HG03469 (cell line): ENCODE measurements around the gene GABBR2.
A peak's percentile ranks its signal among the peaks of the same experiment; 100 is the strongest.
"Not testable (repeated sequence)": the region's sequence is repeated elsewhere in the genome, so short reads cannot be mapped to it uniquely, and the experiment has no call there.

Experiments
- ATAC-seq: cut with Tn5 transposase; IDR thresholded peaks from one replicate; pipeline ENCODE4 v1.9.1; 2021; ENCODE audit warnings: mild to moderate bottlenecking, moderate library complexity, moderate number of reproducible peaks; ENCODE audit not compliant: unreplicated experiment

The GABBR2 gene

DNA sequence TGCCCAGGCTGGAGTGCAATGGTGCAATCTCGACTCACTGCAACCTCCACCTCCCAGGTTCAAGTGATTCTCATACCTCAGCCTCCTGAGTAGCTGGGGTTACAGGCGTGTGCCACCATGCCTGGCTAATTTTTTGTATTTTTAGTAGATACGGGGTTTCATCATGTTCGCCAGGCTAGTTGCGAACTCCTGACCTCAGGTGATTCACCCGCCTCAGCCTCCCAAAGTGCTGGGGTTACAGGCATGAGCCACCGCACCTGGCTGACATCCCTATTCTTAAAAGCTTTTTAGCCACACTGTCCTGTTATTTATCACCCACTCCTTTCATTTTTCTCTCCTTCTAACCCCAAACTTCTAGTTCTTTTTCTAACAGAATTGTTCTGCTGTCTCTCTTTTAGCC is 425.6 kb downstream of the GABBR2 start:
- not testable (repeated sequence) for ATAC-seq

DNA sequence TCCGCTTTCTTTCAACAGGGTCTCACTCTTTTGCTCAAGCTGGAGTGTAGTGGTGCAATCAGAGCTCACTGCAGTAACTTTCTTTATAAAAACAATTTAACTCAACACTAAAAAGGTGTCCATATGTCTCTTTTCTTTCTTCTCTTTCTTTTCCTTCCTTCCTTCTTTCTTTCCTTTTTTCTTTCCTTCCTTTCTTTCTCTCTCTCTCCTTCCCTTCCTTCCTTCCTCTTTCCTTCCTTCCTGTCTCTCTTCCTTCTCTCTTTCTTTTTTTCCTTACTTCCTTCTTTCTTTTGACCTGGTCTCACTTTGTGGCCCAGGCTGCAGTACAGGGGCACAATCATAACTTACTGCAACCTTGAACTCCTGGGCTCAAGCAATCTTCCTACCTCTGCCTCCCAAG is 427.5 kb downstream of the GABBR2 start:
- ATAC-seq, result no peak

DNA sequence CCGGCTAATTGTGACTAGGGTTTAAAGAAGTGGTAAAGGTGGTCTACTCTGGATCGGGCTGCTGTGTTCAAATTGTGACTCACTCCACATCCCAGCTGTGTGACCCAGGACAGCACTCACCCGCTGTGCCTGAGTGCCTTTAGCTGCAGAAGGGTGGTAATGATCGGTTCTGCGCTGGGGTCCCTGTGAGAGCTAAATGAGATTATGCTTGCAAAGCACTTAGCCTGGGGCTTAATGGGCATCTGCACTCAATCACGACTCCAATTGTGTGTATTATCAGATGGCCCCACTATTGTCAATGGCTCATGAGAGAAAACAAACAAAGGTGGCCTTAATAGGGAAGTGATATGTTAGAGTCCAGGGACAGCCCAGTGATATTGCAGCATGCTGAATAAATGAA is 428.2 kb downstream of the GABBR2 start:
- ATAC-seq, result no peak

DNA sequence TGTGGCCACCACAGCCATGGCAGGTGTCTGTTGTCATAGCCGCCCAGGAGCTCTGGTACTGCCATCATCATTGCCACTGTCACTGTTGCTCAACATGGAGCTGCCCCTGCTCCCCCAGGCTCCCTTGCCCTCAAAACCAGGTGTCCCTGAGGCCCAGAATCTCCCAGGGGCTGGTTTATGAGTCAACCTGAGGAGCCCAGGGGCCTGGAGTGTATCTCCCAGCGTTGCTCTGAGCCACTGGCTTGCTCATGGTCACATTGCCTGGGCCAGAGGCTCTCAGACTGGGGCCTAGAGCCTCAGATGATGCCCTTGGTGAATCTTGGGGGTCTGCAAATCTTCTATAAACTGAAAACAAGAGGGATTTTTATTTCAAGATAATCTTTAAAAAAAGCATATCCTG is 428.6 kb downstream of the GABBR2 start:
- ATAC-seq, result no peak

DNA sequence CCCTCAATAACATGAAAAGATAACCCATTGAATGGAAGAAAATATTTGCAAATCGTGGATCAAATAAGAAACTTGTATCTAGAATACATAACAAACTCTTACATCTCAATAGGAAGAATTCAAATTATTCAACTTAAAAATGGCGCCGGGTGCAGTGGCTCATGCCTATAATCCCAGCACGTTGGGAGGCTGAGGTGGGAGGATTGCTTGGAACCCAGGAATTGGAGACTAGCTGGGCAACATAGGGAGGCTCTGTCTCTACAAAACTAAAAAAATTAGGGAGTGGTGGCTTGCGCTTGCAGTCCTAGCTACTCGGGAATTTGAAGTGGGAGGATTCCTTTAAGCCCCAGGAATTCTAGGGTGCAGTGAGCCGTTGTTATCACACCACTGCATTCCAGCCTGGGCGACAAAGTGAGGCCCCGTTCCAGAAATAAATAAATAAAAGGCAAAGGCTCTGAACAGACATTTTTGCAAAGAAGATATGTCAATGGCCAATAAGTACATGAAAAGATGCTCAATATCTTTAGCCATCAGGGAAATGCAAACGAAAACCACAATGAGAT is 431.7 kb downstream of the GABBR2 start:
- no peak for ATAC-seq

DNA sequence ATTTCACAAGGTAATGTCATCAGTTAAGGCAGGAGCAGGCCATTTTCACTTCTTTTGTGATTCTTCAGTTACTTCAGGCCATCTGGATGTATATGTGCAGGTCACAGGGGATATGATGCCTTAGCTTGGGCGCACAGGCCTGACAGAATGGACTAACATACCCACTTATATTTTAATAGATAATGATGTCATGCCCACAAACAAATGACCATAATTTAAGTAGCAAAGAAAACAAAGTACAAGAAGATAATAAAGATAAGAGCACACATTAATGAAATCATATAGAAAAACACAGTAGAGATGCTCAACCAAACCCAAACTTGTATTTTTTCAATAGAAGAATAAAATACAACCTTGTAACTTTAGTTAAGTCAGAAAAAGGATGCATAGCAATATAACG is 433.6 kb downstream of the GABBR2 start:
- ATAC-seq, result no peak

DNA sequence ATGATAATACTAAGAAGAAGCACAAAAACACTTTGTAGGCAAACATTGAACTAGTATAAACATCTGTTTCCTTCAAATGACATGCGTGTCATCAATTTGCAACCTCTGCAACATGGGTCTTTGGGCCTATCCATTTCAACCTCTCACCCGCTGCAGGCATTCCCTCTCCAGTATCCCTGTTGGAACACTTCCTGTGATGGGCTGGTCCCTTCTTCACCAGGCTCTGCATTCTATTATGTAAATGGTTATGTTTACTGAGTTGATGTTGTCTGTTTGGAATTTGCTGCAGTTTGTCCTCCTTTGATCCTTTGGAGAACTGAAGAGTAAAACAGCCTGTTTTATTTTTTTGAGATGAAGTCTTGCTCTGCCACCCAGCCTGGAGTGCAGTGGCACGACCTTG is 436.7 kb downstream of the GABBR2 start:
- no peak for ATAC-seq

DNA sequence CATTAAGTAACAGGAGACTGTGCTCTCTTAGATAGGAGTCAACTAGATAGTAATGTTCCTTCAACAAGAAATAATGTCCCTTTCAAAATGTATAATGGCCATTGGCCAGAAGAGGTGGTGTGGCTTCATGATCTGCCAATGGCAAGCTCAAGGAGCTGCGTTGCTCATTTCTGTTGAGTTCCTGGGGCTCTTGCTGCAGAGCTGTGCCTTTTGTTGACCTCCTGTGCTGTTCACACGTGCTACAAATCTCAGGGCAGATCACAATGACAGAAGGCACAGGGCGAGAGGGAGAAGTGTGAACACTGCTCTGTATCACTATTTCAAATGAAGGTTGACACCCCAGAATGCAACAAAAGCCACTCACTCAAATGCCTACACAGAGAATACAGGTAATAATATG is 437.3 kb downstream of the GABBR2 start:
- ATAC-seq, result no peak

DNA sequence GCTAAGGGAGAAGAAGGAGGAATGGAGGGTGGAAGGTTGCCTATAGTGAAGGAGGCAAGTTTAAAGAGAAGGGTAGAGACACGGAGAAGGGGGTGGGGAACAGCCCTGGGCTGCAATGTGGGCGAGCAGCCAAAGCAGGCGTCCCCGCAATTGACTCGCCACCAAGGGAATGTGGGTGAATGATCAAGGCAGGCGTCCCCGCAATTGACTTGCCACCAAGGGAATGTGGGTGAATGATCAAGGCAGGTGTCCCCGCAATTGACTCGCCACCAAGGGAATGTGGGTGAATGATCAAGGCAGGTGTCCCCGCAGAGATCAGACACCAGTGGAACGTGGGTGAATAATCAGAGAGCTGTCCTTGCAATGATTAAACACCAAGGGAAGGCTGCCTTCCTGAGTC is 438.5 kb downstream of the GABBR2 start:
- ATAC-seq, result not testable (repeated sequence)

DNA sequence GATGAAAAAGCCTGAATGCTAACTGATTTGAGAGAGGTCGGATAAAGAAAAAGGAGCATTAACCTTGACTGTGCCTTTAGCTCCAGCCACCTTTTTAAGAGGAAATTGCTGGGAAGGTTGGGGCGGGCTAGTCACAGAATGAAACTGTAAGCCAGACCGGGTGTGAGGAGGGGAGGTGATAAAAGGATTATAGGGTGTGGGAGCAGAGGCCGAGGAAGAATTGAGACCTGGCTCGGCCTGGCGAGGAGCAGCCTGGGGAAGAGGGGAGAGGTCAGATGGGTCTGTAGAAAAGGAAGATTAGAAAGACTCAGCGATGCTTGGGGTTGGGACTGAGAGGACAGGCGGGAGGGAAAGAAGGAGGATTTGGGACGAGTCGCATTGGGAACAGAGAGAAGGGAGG is 439.1 kb downstream of the GABBR2 start:
- not testable (repeated sequence) for ATAC-seq

DNA sequence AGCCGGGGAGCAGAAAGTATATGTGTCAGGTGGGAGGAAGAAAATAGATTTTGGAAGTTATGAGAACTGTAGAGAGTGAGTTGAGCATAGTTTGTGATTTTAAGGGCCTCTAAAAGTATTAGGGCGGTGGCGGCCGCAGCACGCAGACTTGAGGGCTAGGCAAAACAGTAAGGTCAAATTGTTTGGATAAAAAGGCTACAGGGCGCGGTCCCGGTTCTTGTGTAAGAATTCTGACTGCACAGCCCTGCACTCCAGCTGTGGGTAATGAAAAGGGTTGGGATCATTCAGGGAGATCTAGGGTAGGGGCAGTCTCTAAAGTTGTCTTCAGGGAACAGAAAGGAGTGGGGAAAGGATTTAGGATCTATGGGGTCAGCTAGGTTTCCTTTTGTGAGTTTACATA is 441.2 kb downstream of the GABBR2 start:
- ATAC-seq, result not testable (repeated sequence)

DNA sequence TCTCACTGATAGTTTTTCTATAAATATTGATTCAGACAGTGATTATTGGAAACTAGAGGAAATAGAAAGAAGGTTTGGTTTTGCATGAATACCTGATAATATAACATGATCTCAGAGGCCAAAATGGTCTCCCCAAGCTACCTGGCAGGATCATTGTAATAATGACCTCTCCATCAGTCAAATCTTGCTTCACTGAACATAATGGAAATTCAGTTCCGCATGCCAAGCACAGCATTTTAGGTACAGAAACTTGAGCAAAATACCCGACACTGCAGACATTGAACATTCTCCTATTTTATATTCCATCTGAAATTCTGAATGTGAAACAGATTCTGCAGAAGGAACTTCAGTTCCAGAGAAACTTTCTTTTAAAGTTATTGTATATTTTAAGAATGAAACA is 444.2 kb downstream of the GABBR2 start:
- no peak for ATAC-seq

DNA sequence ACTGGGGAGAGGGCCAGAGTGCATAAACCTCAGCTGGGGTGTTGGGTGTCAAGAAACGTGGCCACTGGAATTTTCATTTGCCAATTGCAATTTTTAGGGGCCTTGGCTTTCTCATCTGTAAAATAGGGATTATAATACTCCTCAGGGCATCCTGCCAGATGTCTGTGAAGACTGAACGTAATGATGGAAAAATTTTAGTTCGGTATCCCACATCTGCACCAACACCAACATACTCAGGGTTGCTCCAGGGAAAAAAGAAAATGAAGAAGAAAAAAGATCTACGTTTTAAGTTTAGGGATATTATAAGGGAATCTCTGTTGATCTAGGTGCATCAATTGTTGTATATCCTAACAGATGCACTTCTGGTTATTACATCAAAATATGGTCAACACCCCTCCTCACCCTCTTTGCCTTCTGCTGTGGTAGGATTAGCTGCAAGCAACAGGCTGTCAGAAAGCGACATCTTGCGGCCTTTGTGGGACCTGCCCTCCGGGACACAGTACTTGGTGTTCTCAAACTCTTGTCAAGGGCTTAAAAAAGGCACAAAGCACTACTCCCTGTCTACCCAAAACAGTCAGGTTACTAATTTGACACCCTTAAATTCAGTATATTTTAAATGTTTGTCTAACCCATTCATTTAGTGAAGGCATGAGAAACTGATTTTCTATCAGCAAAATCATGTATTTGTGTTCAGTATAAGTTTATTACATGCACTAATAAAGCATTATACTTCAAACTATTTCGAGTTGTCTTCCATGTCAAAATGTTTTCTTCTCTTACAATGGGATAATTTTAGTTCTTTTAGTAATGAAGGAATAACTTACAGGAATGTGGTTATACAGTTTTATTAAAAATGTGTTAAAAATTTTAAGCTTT is 445.0 kb downstream of the GABBR2 start:
- peak; percentile 54 for ATAC-seq

DNA sequence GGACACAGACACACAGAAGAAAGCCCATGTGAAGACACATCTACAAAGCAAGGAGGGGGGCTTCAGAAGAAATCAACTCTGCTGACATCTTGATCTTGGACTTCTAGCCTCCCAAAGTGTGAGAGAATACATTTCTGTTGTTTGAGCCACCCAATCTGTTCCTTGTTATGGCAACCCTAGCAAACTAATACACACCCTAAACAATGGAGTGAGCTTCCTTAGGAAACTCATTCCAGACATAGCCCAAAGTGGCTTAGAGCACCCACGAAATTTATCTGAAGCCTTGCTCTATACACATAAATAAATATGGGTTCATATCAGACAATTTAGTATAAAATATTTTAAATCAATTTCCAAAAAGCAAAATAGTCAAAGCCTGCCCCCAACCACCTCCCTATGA is 445.7 kb downstream of the GABBR2 start:
- ATAC-seq, result no peak

DNA sequence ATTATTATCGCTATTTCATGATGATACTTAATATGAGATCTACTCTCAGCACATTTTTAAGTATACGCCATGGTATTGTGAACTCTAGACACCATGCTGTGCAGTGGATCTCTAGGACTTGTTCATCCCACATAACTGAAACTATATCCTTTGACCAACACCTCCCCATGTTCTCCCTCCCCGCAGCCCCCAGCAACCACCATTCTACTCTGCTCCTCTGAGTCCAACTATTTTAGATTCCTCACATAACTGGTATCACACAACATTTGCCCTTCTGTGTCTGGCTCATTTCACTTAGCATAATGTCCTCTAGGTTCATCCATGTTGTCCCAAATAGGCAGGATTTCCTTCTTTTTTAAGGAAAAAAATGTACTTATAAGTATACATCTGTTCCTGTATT is 446.7 kb downstream of the GABBR2 start:
- no peak for ATAC-seq

DNA sequence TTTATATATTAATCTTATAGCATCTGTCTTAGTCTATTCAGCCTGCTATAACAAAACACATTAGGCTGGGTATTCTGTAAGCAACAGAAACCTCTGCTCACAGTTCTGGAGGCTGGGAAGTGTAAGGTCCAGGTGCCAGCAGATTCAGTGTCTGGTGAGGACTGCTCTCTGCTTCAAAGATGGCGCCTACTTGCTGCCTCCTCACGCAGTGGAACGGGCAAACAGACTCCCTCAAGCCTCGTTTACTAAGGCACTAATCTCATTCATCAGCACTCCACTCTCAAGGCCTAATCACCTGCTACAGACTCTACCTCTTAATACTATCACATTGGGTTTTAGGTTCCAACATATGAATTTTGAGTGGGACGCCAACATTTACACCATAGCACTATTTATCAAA is 448.1 kb downstream of the GABBR2 start:
- ATAC-seq, result no peak

DNA sequence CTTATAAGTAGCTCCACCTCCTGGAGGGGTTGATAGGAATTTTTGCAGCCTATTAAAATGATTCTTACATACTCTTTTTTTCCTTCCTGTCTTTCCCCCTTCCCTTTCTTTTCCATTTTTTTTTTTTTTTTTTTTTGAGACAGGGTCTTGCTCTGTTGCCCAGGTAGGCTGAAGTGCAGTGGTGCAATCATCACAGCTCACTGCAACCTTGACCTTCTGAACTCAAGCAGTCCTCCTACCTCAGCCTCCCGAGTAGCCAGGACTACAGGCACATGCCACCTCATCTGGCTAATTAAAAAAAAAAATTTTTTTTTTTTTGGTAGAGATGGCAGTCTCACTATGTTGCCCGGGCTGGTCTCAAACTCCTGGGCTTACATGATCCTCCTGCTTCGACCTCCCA is 448.9 kb downstream of the GABBR2 start:
- no peak for ATAC-seq

DNA sequence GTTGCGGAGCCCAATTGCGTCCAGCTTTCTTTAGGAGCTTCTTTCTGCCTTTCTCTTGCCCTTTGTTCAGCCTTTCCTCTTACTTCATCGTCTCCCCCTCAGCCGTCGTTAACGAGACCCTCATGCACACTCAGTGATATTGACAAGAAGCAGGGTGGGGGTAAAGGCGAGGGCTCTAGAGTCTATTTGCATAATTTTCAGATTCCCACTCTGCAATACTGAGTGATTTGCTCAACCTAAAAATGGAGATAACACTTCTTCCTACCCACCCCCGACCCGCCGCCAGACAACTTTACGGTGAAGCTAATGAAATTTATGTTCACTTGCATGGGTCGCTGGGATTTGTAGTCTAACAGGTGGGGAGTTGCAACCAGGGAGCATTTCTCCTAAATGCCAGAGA is 452.0 kb downstream of the GABBR2 start:
- no peak for ATAC-seq

DNA sequence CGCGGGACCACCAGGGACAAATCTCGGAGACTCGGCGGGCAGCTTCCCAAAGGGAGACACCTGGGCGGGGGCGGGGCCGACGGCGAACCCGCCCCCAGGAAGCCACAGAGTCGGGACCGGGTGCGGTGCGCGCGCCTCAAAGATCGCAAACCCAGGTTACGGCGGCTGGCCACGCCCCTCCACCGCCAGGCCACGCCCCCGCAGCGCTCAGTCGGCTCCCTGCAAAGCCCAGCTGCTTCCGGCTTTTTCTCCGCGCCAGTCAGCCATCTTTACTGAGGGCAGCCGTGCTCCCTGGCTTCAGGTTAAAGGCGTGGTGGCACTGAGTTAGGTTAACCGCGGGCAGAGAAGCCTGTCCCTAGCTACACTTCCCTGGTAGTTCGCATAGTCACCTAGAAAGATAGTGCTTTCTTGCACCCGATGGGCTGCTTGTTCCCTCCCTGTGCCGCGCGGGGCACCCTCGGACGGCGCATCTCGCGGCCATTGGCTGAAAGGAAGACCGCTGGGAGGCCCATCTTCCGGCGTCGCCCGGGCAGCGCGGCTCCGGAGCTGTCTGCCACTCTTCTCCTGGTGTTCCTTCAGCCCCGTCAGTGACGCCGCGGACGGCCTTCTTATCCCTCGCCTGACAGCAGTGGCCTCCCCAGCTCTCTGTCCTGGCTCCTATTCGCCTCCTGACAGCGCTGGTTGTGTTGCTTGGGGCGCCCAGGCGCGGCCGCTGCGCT is 453.0 kb downstream of the GABBR2 start, which contains the start of gene TBC1D2:
Gene TBC1D2 (minus strand): TSS at position 72 of the 719 bp plus-strand sequence. CDS start 108 bp downstream, outside the sequence.
- ATAC-seq, result peak; percentile 80

DNA sequence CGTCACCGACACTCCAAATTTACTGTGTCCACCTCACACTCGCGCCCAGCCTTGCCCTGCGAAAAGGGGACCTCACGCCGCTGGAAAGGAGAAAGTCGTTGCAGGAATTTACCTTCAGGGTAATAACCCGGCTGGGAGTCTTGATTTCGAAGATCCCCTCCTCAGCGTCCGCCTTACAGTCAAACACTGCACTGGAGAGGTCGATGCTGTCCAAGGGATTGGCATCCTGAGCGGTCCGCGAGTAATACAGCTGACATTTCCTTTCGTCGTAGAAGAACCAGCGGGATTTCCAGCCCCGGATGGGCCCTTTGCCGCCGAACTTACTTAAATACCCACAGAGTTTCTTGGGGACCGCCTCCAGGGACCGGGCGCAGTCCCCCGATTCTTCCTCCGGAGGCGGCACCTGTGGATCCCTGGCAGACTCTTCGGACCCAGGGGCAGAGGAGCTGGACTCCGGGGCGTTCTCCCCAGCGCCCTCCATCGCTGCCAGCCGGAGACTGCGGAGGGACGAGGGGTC is 453.6 kb downstream of the GABBR2 start:
- peak; percentile 18 for ATAC-seq

DNA sequence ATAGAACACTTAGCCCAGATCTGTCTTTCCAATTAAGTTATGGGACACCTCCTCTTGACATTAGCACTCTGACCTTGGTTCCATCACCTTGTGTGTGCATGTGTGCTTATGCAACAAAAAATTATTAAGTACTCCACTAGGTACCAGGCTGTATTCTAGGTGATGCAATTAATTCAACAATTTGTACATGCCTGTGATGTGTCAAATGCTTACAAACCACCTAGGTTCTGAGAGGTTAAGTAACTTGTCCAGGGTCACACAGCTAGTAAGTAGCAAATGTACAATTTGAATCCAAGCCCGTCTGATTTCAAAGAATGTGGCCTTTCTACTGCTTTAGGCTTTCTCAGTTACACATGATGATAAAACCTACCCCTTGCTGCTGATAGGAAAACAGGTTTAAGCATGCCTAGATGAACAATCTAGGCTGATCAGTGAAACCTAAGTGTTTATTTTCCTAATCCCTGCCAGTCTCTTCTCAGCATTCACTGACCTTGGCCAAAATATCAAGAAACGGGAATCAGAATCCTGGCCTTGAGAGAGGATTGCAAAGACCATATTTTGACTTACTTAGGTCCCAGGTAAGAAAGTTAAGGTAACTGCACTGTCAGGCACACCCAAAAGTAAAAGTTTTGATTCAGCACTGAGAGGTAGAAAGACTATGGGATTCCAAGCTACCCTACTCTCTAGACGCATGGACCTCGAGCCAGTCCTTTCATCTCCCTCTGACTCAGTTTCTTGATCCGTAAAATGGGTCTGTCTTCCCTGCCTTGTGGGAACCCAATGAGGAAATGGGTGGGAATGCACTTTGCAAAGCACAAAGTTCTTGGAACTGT is 454.3 kb downstream of the GABBR2 start:
- ATAC-seq, result no peak
